Activated gamma-delta T cell treated with anti-CD3 and anti-CD28 coated beads, Interleukin-2, amount 50 U/mL, for 16 hours (primary cell): Measurements from ENCODE around the gene PKHD1.
"Not testable (repeated sequence)": the region's sequence is repeated elsewhere in the genome, so short reads cannot be mapped to it uniquely, and the experiment has no call there.

Experiments
- DNase-seq: peaks from one replicate; pipeline ENCODE4 v3.0.0-alpha.2; 2020; ENCODE audit warnings: low read depth

Gene PKHD1

DNA sequence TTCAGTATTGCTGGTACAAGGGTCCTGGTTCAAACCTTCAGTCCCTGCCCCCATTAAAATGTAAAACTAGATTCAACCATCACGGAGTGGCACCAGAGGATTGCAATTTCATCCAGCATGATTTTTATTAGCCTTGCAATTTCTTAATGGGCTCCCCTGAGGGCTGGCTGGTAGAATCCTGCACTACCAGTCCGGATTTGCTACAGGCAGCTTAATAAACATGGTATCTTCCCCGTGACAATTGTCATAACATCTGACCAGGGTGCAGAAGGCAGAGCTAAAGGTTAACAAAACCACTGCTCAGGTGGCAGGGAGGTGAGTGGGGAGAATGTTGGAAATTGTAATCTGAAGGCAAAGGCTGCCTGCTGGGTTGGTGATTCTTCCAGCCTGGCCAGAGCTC is 94.5 kb downstream of the PKHD1 start:
- DNase-seq, result no peak

DNA sequence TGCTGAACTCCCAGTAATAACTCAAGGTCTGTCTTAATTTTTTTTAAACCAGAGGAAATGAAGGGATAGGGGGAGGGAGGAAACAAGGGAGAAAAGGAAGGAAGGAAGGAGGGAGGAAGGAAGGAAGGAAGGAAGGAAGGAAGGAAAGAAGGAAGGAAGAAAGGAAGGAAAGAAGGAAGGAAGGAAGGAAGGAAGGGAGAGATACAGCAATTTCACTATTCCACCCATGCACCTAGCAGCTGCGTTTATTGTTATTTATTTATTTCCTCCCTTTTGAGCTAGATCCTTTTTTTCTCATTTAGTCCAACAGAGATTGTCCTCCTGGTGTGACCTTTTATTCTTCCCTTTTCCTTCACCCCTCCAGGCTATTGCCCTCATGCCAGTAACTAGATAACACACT is 97.6 kb downstream of the PKHD1 start:
- DNase-seq, result no peak

DNA sequence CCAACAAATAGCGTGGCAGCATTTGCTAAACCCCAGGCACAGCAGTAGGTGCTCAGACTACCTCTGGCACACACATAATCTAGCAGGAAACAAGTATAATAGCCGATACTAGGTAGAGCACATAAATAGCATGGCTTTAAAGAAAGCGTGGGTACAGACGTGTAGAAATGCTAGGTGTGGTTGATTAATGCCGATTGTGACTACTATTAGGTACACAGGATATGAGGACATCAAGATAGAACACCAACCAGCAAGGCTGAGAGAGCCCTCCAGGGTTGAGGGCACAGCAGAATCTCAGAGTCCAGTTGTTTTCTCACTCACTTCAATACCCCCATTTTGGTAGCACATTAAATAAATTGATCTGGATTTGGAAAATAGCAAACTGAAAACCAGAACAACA is 100.5 kb downstream of the PKHD1 start:
- no peak for DNase-seq

DNA sequence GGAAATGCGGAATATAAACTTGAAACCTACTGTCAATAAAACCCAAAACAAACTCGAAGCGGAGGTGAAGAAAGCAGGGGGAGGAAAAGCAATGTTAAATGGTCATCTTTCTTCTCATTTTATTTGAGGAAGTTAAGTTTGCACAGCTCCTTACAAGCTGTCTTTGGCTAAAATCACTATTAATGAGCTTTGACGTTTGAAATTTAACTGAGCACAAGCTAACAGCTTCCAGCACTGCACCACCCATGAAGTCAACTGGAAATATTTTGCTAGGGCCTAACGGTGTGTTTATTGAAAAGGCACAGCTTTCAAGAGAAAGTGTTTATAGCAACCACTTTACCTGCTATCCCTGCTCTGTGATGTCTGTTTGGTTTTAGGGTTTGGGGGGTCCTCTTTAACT is 103.8 kb downstream of the PKHD1 start:
- DNase-seq, result no peak

DNA sequence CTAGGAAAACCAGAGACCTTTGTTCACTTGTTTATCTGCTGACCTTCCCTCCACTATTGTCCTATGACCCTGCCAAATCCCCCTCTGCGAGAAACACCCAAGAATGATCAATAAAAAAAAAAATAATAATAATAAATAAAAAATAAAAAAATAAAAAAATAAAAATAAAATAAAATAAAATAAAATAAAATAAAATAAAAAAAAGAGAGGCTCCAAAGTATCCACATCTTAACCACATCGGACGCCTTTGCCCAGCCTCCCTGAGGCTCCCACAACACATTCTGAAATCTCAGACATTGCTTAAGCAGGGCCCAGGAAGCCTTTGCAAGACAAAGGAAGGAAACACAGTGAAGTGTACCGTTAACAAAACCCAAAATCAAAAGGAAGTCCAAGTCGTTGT is 104.7 kb downstream of the PKHD1 start:
- DNase-seq, result not testable (repeated sequence)

DNA sequence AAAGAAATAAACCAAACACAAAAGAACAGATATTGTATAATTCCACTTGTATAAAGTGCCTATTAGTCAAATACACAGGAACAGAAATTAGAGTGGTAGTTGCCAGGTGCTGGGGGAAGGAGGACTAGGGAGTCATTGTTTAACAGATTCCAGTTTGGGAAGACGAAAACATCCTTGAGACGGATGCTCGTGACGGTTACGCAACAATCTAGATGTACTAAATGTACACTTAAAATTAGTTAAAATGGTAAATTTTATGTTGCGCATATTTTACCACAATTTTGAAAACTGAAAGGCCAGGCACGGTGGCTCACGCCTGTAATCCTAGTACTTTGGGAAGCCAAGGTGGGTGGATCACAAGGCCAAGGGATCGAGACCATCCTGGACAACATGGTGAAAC is 111.0 kb downstream of the PKHD1 start:
- no peak for DNase-seq

DNA sequence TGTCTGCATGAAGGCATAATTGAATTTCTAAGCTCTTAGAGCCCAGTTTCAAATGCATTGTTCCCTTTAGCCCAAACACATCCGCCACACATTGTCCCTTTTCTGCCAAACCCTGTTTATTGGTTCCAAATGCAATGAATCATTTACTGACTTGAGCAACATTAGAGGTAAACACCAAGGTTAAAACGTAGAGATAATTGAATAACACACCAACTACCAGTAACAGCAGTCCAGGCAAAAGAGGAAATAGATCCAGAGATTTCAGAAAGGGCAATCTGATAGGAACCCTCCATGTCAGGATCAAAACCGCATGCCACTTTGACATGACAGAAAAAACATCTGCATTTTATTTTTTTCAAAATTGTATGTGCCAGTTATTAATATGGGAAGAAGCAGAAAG is 114.8 kb downstream of the PKHD1 start:
- no peak for DNase-seq

DNA sequence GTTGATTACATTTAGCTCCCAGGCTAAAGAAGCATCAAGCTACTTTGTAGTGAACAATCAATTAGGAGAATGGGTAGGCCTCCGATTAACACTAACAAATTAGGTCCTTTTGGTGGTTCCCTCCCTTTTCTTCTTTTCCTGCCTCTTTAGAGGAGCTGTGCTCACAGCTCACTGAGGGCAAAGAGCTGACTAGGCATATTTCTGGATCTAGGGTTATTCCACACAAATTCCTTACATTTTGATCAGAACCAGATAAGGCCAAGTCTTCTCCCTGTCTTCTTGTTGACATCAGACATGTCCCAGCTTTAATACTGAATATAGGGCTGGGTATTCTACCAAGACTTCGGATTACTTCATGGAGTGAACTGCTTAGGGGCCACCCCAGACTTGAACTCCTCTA is 119.1 kb downstream of the PKHD1 start:
- DNase-seq, result no peak

DNA sequence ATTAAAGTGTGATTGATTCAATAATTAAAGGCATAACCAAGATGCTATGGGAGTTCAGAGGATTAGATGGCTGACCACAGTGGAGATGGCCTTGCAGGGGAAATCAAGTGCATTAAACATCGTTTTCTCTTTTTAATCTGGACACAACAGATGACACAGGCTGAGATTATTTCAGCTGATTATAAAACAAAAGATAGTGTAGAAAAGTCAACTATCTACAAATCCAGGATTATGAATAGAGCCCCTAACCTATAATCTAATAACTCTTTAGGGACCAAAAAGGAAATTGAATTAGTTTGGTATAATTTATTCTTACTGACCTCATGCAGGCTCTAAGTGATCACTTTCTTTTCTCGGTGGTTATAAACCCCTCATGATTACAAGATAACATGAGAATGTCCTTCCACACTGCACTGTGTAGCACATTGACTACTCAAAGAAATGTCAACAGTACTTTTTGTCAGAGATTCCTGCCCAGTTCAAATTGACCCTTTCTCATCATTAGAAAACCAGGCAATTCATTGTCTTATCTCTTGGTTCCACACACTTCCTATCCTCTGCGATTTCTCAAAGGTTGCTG is 122.1 kb downstream of the PKHD1 start:
- no peak for DNase-seq

DNA sequence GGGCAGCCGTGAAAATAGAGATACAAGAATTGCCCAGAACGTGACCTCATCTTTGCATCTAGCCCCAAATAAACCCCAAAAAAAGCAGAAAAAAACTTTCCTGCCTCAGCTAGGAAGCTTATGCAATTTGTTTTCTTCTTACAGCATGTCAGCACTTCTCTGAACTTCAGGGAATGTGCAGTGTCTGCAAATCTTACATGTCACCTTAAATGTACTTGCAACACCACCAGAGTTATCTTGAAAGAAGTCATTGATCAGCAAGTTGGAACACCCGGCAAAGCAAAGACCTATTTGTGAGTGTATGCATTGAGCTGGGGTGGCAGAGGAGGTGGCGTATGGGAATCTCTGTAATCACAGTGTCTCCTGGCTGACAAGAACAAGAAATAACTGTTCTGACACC is 123.4 kb downstream of the PKHD1 start:
- DNase-seq, result no peak

DNA sequence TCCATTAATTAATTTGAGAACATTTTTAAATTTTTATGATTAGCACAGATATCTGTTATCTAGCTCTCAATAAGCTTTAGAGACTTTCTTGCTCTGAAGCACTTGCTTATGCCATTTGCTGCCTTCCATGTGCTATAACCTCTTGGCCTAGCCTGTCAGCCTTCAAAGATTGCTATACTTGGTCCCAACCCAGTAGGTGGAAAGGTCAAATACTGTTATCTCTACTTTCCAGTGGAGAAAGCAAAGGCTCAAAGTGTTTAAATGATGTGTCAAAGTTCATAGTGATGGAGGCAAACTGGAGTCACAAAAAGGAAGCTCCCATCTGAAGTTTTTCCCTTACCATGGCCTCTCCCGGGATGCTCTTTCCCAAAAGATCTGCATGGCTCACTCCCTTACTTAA is 125.1 kb downstream of the PKHD1 start:
- no peak for DNase-seq

DNA sequence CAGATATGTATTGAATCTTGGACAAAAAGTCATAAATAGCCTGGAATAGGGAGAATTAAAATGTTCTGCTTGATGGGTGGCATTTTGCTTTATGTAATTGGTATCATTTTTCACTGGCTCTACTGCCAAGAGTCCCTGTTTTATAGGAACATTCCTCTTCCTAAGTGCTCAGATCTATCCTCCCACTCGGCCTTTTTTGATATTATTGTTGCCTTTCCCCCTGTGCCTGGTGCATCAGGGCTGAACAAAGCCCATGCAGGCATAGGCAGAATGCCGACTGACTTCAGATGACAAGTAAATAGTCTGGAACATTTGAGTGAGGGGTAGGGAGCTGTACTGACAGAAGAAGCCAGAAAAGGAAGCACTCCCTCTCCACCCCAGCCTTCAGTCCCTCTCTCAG is 127.0 kb downstream of the PKHD1 start:
- no peak for DNase-seq

DNA sequence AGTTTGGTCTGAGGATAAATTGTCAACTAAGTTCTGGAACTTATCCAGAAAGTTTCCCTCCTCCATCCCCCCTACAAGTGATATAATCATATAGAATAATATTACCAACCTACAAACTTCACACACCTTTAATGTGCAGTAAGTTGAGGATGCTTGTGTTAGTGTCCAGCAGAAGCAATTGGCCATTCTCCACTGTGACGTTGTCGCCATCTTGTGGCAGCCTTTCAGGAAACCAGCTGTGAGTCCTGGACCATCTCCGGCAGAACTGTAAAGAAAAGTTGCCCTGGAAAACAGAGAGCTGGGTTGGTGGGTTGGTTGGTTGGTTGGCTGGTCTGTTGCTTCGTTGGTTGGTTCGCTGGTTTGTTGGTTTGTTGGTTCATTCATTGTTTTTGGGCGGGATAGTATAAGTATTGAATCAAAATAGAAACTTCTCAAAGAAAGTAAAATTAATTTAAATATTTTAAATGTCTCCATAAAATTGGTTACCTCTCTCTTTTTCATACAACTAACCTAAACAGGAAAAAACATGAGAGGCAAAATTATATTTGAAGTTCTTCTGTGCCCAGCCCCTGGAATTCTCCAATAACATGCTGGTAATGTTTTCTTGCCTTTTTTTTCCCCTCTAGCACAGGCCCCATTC is 127.5 kb downstream of the PKHD1 start:
- no peak for DNase-seq

DNA sequence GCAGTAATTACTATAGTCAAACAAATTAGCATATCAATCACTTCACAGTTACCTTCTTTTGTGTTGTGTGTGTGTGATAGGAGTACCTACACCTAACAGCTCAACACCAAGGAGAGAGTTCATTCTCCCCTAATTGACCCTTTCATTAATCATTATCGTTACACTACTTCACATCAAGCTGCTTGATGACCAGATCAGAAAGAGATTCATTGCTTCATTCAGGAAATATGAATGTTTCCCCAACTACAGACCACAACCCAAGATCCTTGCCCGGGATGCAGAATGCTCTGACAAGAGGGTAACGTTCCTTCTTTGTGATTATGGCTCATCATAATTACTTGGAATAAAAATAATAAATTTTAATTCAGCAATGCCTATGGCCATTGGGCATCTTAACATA is 132.7 kb downstream of the PKHD1 start:
- DNase-seq, result no peak

DNA sequence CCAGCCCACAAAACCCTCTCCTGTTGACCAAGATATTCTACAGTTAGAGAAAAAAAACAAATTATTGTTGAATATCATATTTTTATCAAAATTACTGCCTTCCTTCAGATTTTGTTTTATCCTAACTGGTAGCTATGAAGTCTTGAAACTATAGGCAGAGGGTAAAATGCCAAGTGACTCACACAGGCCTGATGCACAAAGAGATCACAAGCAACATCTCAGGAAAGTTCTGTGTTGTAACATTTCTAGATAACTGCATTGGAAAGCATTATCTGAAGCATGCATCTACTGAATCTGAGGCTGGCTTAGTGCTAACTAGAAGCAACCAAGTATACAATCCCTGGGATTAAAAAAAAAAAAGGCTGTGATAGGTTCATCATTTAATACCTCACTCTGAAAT is 134.2 kb downstream of the PKHD1 start:
- DNase-seq, result no peak

DNA sequence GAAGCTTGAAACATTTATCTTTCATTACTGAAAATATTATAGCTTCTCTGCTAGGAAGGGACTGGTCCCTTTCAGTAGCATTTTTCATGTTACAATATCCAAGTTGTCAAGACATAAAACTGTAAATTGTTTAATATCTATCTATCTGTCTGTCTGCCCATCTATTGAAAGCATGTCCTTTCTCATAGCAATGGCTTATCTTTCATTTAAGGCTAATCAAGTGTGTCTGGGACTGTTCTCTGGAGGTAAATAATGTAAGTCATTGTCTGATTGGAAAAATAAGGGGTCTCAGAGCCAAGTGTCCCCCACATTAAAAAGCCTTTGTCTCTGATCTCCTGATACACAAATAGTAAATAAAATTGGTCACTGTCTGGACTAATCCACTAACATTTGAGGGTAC is 135.5 kb downstream of the PKHD1 start:
- DNase-seq, result no peak

DNA sequence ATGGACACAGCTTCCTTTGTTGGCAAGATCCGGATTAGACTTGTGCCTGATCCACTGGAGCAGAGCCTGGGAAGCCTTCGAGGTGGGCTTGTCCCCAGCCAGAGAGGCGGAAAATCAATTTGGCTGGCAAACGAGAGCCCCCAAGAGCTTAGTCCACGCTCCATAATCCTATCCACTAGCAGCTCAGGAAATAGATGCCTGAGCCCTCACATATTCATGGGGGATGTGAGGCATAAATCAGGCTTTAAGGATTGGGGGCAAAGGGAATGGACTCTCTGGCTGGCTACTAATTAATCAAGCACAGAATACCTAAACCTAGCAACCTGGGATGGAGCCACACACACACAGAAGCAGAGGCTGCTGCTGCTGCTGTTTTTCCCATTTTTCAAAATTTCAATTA is 137.9 kb downstream of the PKHD1 start:
- DNase-seq, result no peak

DNA sequence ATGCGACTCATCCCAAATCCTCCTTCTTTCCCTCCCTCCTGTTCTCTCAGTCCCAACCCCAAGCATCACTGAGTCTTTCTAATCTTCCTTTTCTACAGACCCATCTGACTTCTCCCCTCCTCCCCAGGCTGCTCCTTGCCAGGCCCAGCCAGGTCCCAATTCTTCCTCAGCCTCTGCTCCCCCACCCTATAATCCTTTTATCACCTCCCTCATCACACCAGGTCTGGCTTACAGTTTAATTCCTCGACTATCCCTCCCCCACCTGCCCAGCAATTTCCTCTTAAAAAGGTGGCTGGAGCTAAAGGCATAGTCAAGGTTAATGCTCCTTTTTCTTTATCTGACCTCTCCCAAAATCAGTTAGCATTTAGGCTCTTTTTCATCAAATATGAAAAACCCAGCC is 147.7 kb downstream of the PKHD1 start:
- DNase-seq, result not testable (repeated sequence)

DNA sequence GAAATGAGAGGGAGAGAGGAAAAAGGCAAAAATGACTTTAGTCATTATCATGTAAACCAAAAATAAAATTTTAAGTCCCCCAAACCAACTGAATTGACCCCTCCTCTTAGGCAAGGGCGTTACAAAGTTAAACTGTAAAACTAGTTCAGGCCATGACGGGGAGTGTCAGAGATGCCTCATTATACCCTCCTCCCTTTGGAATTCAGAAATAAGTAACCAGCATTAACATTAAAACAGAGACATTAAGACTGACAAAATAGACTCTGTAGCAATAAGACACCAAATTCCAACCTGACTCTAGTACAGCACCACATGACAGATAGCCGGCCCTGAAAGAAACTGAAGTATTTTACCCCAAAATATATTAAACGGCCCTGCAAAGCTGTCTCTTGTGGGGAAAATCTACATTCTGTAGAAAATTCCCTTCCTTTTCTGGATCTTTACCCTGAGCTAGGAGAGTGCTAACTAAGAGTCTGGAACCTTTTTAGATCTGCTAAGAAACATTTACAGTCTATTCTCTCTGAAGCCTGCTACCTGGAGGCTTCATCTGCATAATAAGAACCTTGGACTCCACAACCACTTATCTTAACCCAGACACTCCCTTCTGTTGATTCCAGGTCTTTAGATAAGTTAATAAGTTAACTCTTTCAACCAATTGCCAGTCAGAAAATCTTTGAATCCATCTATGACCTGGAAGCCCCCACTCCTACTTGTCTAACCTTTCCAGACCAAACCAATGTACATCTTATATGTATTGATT is 150.7 kb downstream of the PKHD1 start:
- DNase-seq, result no peak

DNA sequence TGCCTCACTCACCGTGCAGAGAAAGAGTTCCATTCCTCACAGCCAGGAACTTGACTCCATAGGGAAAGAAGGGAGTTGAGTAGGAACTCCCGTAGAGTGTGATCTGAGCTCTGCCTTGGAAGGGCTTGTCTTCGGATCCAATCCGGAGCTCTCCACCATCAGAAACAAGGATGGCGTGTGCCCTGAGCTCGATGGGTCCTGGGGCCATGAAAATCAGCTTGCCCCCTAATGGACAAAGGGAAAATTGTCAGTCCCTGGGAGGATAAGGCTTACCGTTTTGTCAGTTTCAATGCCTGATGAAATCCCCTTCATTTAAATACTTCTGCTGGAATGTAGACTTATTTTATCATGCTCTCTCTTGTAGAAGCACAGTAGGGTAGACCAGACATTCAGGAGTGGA is 153.3 kb downstream of the PKHD1 start:
- DNase-seq, result no peak

DNA sequence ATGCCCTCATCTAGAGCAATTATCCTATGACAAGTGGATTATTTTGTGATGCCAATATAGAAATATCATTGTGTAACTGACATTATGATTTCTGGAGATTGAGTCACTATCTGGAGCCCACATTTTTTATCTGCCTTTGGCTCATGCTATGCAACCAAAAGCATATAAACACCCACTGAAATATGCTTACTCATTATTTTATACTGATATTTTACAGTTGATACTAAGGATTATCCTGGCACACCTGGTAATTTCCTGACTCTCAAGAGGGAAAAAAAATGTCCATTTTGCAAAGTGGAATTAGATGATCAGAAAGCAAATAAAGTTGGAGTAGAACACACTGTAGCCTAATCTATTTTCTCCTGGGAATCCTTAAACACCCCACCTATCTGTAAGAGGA is 154.5 kb downstream of the PKHD1 start:
- no peak for DNase-seq

DNA sequence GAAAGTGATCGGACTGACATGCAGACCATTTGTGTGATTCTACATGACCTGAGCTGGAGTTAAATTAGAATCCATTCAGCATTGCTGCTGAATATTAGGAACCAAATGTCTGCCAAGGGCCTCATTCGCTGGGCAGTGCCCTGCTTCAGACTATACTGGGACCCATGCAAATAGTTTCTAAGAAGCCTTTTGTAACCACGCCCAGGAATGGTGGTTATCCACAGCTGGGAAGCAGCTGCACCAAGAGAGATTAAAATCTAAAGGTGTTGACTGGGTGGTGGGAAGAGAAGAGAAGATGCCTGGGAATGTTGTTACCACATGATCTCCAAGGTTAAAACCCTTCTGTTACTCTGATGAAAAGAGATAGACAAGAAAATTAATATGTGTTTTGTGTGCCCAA is 156.8 kb downstream of the PKHD1 start:
- DNase-seq, result no peak

DNA sequence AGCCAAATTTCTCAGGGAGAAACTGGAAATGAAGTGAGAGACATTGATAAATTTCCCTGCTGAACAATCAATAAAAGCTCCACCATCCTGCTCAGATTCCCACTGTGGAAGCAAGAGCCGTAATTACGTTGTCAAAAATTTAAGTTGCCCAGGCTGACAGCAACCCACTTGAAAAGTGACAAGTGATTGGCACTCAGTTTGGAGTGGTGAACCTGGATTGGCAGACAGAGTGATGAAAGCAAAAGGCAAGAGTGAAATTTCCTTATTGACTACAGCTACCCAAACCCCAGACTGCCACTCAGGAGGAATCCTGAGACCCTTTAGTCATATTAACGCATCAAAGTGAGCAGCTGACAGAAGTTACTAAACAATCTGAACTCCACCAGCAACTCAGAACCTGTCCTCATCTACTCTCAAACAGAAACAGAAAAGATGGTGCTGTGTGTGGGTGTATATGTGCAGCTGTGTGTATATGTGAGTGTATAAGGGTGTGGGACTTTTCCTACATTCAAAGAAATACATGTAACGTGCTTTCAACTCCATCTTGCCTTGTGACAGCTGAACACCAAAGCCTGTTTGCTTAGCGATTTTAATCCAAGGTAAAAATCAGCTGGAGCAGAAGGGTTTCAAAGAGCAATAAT is 157.4 kb downstream of the PKHD1 start:
- no peak for DNase-seq
